ENCODE data around the gene DCLK2. TPM values are rescaled to one million over a fixed set of nuclear protein-coding genes. Genes with fewer than 3 reads are reported as not detected.
"Not testable (repeated sequence)": the region's sequence is repeated elsewhere in the genome, so short reads cannot be mapped to it uniquely, and the experiment has no call there.

The DCLK2 gene
- polyA plus RNA-seq, 1 of the 3 experiments (the other 2 are of a cell fraction): 10.1 TPM

- POLR2A ChIA-PET; H3K27ac ChIP-seq (ENCODE audit: low read depth in 2 of 2, low read length in 1 of 2); DNase-seq; H3K9me2 ChIP-seq; H3K9ac ChIP-seq; H3K9me3 ChIP-seq; H4K20me1 ChIP-seq (ENCODE audit: insufficient read depth); H3K4me3 ChIP-seq (ENCODE audit: low read depth in 2 of 2, low read length in 1 of 2); H3K4me1 ChIP-seq (ENCODE audit: control insufficient read depth in 1 of 2, insufficient read depth in 2 of 2, low read depth in 1 of 2, low read length in 1 of 2); H3K4me2 ChIP-seq; CTCF ChIA-PET; H2AFZ ChIP-seq (ENCODE audit: low read depth); H3K27me3 ChIP-seq (ENCODE audit: insufficient read depth): not testable (repeated sequence)
- Histone ChIP-seq H3F3A (replicated peaks; ENCODE audit: insufficient read depth) (peaks cover 16% of the 10 kb centered on the region), H3K79me2 (ENCODE audit: insufficient read depth) (peaks cover 72% of the 10 kb centered on the region), H3K36me3 (replicated peaks in 1 of 2; ENCODE audit: control insufficient read depth in 1 of 2, insufficient read depth in 2 of 2, low read length in 1 of 2) (peaks cover 0 to 11% of the 10 kb centered on the region in 2 experiments)
- 92% methylated on average over 2 of the region's 2 CpGs for WGBS (ENCODE audit: low lambda C conversion rate)
Observed at GRCh38 chr4:150162020-150162419, 83.8 kb downstream of the DCLK2 start.

- no peak overlapping the region for H3K9ac ChIP-seq
- H2AFZ ChIP-seq (ENCODE audit: low read depth): no peak overlapping the region
- H3K79me2 ChIP-seq (ENCODE audit: insufficient read depth): peaks cover 69% of the 10 kb centered on the region
- no peak overlapping the region for H3K4me2 ChIP-seq
- no peaks in the 10 kb centered on the region for H4K20me1 ChIP-seq (ENCODE audit: insufficient read depth)
- no peaks in the 10 kb centered on the region for H3K27me3 ChIP-seq (ENCODE audit: insufficient read depth)
- H3K9me3 ChIP-seq: no peaks in the 10 kb centered on the region
- POLR2A ChIA-PET: interaction anchor here (1.6 kb wide), 1 partner anchor 12 kb away, joined by 3 read pairs; no protein-coding TSS in a partner anchor
- H3K4me3 ChIP-seq (ENCODE audit: low read depth in 2 of 2, low read length in 1 of 2): no peak overlapping the region
- no peak overlapping the region; a peak in 1 of 4 replicates for H3K27ac ChIP-seq (ENCODE audit: low read depth in 2 of 2, low read length in 1 of 2)
- DNase-seq: peak; percentile 35
- peaks cover 16% of the 10 kb centered on the region for H3F3A ChIP-seq (replicated peaks; ENCODE audit: insufficient read depth)
- CTCF ChIA-PET: interaction anchor here (0.9 kb wide), 1 partner anchor 59 kb away, joined by 3 read pairs; no protein-coding TSS in a partner anchor
- no peaks in the 10 kb centered on the region for H3K9me2 ChIP-seq
- H3K4me1 ChIP-seq (ENCODE audit: control insufficient read depth in 1 of 2, insufficient read depth in 2 of 2, low read depth in 1 of 2, low read length in 1 of 2): peaks cover 4 to 9% of the 10 kb centered on the region in 2 experiments; a peak in 3 of 4 replicates
- H3K36me3 ChIP-seq (replicated peaks in 1 of 2; ENCODE audit: control insufficient read depth in 1 of 2, insufficient read depth in 2 of 2, low read length in 1 of 2): peaks cover 0 to 11% of the 10 kb centered on the region in 2 experiments
- TF ChIP-seq RFX5 (IDR thresholded peaks at IDR 0.05; ENCODE audit: low read length): no peak
- TF ChIP-seq TEAD4 (IDR thresholded peaks at IDR 0.05; ENCODE audit: borderline replicate concordance, insufficient read depth): 0 out of 2 replicates have a peak, but pooled peaks have one; percentile 12
- TF ChIP-seq FOXM1 (IDR thresholded peaks at IDR 0.05; ENCODE audit: low read depth): no peak
- TF ChIP-seq RCOR1 (IDR thresholded peaks at IDR 0.05; ENCODE audit: low read length): no peak
- TF ChIP-seq REST (IDR thresholded peaks at IDR 0.05; ENCODE audit: low read depth, low read length): no peak
- peak; percentile 44; the same call in 1 of the 2 replicates for TF ChIP-seq NFIC (IDR thresholded peaks at IDR 0.05; ENCODE audit: borderline replicate concordance)
- no peak for TF ChIP-seq CTCF (IDR thresholded peaks at IDR 0.05)
- TF ChIP-seq ZBTB33 (IDR thresholded peaks at IDR 0.05; ENCODE audit: borderline replicate concordance, low read depth): no peak
- no peak for TF ChIP-seq MXI1 (IDR thresholded peaks at IDR 0.05; ENCODE audit: low read depth, low read length)
- no peak for TF ChIP-seq FOXJ3 (CRISPR knock-in tag; IDR thresholded peaks at IDR 0.05)
- TF ChIP-seq CHD2 (IDR thresholded peaks at IDR 0.05; ENCODE audit: low read length, partially characterized antibody): no peak
- no peak for TF ChIP-seq YY1 (IDR thresholded peaks at IDR 0.05; ENCODE audit: low read depth)
- no peak for TF ChIP-seq EZH2phosphoT487 (IDR thresholded peaks at IDR 0.05; ENCODE audit: borderline replicate concordance, low read depth)
- TF ChIP-seq GATA2 (CRISPR knock-in tag; IDR thresholded peaks at IDR 0.05): no peak
- TF ChIP-seq TCF12 (IDR thresholded peaks at IDR 0.05): peak; percentile 84
- no peak for TF ChIP-seq SMC3 (IDR thresholded peaks at IDR 0.05; ENCODE audit: low read depth, low read length)
- TF ChIP-seq JUND (IDR thresholded peaks at IDR 0.05): no peak
- TF ChIP-seq ELF1 (IDR thresholded peaks at IDR 0.05): no peak
- TF ChIP-seq IRF3 (IDR thresholded peaks at IDR 0.05; ENCODE audit: low read depth, low read length): no peak
- TF ChIP-seq MEF2A (IDR thresholded peaks at IDR 0.05; ENCODE audit: borderline replicate concordance, low read depth): no peak
- TF ChIP-seq RAD21 (IDR thresholded peaks at IDR 0.05; ENCODE audit: low read length): no peak
- no peak for TF ChIP-seq TAF1 (IDR thresholded peaks at IDR 0.05; ENCODE audit: borderline replicate concordance, low read depth, low read length)
Observed at GRCh38 chr4:150164055-150164454, 85.8 kb downstream of the DCLK2 start.

Data from SK-N-SH (cell line).